Activated CD8-positive, alpha-beta memory T cell treated with anti-CD3 and anti-CD28 coated beads, Interleukin-2, amount 10 ng/mL, durations not matched to agents 7 days and 5 days (primary cell): ENCODE results near the gene STRN4. TPM values are rescaled to one million over a fixed set of nuclear protein-coding genes. Genes with fewer than 3 reads are reported as not detected.
"Not testable (repeated sequence)": the region's sequence is repeated elsewhere in the genome, so short reads cannot be mapped to it uniquely, and the experiment has no call there.

ENCODE experiments used
- ATAC-seq: fragments of 150-1000 bp; cut with Tn5 transposase; one replicate; pipeline ENCODE4 v1.10.0; 2021; ENCODE audit warnings: moderate library complexity
- CTCF ChIA-PET: fragments of 350-600 bp; sonication (Branson Sonifier 250); formaldehyde crosslinking; loops from one replicate; lab custom pipeline; 2021; ENCODE audit warnings: antibody characterized with exemption; lab: Charles Lee
- DNase-seq: peaks from one replicate; pipeline ENCODE4 v3.0.0-alpha.2; 2020
- H3K27ac Mint-ChIP-seq: one replicate; pipeline ENCODE4 v1.8.0; 2021; ENCODE audit warnings: mild to moderate bottlenecking, mixed read lengths
- H3K27me3 Mint-ChIP-seq: one replicate; pipeline ENCODE4 v1.8.0; 2021; ENCODE audit warnings: mixed read lengths
- H3K36me3 Mint-ChIP-seq: one replicate; pipeline ENCODE4 v1.8.0; 2021; ENCODE audit warnings: mild to moderate bottlenecking, mixed read lengths
- H3K4me1 Mint-ChIP-seq: one replicate; pipeline ENCODE4 v1.8.0; 2021; ENCODE audit warnings: mixed read lengths
- H3K4me3 Mint-ChIP-seq: one replicate; pipeline ENCODE4 v1.8.0; 2021; ENCODE audit warnings: mild to moderate bottlenecking, moderate library complexity, mixed read lengths
- H3K9me3 Mint-ChIP-seq: one replicate; pipeline ENCODE4 v1.8.0; 2022; ENCODE audit warnings: low read depth, mixed read lengths
- total RNA-seq, 2 experiments: library from RNA; stranded (reverse); gene quantifications; one replicate each; pipeline ENCODE4 v1.2.3, GENCODE V29; 2021

STRN4 gene
- total RNA-seq, 2 experiments from 2014 or later: 93.0 to 95.8 TPM

DNA sequence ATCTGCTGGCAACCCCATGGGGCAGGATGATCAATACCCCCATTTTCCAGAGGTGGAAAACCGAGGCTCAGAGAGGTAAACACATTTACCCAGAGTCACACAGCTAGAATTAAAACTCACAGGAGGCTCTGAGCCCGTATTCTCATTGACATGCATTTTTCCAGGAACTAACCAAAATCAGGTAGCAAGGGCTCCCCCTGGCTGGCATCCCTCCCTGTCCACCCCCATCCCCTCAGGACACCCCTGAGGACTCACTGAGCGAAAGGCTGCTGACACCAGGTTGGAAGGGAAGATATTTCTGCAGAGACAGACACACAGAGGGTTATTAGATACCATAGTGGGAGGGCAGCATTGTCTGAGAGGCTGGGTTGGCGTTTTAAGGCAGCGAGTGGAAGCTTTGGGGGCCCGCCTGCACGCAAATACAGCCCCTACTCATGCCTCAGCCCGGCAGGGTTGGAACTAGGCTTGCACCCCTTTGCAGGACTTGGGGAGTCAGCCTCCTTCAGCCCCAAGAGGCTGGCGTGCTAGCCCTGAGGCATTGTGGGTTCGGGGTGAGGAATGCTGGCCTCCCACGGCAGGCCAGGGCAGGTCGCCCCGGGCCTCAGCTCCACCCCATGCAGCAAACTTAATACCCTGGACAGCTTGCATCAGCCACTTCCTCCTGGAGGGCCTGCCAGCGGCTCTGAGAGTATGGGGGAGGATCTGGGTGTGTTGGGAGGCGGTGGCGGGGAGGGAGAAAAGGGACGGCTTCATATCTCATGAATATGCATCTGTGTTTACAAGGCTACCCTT is 38.2 kb upstream of the STRN4 start:
- Mint-ChIP-seq H3K36me3 (peaks cover 61% of the 10 kb centered on the region), H3K4me1 (peaks cover 51% of the 10 kb centered on the region)

DNA sequence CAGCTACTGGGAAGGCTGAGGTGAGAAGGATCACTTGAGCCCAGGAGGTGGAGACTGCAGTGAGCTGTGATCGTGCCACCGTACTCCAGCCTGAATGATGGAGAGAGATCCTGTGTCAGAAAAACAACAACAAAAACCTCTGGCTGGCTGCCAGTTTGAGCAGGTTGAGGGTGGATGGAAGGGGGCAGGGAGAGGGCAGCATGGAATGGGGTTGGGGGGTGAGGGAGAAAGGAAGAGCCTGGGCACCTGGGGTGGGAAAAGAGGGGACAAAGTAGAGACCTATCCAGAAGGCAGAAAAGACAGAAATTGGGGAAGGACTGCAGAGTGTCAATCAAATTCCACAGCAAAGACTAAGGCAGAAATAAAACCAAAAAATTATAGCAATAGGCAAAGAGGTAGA is 37.4 kb upstream of the STRN4 start:
- H3K36me3 Mint-ChIP-seq: peaks cover 66% of the 10 kb centered on the region
- peak overlapping the region; percentile 97 for H3K27ac Mint-ChIP-seq
- H3K27me3 Mint-ChIP-seq: no peaks in the 10 kb centered on the region
- peaks cover 50% of the 10 kb centered on the region for H3K4me1 Mint-ChIP-seq
- CTCF ChIA-PET: interaction anchor here (0.7 to 7.3 kb wide), 11 partner anchors 15 to 202 kb away, joined by 3 to 77 read pairs (median 11); no protein-coding TSS in a partner anchor
- no peaks in the 10 kb centered on the region for H3K9me3 Mint-ChIP-seq
- DNase-seq (no peak), ATAC-seq (no peak)
- peak overlapping the region; percentile 90 for H3K4me3 Mint-ChIP-seq

More for the DNA sequence above, 38.2 kb upstream of the STRN4 start:
- Mint-ChIP-seq H3K9me3 (no peaks in the 10 kb centered on the region), H3K27me3 (no peaks in the 10 kb centered on the region), H3K27ac (peak overlapping the region; percentile 97), H3K4me3 (peak overlapping the region; percentile 90)
- CTCF ChIA-PET: interaction anchor here (0.5 to 7.3 kb wide), 20 partner anchors 16 to 322 kb away, joined by 3 to 77 read pairs (median 4); no protein-coding TSS in a partner anchor
- ATAC-seq: peak; percentile 40
- DNase-seq: peak; percentile 92

DNA sequence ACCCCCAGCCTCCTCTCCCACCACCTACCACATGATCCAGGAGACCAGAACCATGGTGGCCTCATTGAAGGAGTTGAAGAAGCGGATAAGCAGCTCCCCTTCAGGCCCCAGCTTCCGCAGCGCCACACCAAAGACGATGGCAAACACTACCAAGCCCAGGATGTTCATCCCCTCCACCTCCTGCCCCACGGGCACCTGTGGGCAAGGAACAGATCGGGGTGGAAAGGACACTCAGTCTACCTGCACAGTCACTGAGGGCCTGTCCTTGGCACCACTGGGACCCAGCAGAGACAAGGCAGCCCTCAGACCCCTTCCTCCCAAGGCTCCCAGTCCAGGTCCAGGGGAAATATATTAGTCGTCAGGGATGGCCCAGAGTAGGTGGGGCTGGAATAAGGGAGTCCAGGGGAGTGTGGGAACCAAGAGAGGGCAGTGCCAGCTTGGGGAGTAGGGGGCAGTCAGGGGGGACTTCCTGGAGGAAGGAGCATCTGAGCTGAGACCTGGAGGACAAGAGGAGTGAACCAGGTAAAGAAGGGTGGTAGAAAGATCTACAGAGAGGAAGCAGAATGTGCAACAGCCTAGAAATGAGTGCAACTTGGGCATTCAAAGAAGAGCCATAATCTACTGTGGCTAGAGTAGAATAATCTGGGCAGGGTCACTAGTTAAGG is 36.2 kb upstream of the STRN4 start:
- ATAC-seq: no peak
- Mint-ChIP-seq H3K4me3 (peak overlapping the region; percentile 90), H3K27ac (peak overlapping the region; percentile 71), H3K27me3 (no peaks in the 10 kb centered on the region), H3K9me3 (no peaks in the 10 kb centered on the region), H3K36me3 (peaks cover 77% of the 10 kb centered on the region), H3K4me1 (peaks cover 55% of the 10 kb centered on the region)
- no peak for DNase-seq
- CTCF ChIA-PET: interaction anchor here (2.6 to 7.3 kb wide), 4 partner anchors 14 to 58 kb away, joined by 14 to 58 read pairs (median 22); no protein-coding TSS in a partner anchor

DNA sequence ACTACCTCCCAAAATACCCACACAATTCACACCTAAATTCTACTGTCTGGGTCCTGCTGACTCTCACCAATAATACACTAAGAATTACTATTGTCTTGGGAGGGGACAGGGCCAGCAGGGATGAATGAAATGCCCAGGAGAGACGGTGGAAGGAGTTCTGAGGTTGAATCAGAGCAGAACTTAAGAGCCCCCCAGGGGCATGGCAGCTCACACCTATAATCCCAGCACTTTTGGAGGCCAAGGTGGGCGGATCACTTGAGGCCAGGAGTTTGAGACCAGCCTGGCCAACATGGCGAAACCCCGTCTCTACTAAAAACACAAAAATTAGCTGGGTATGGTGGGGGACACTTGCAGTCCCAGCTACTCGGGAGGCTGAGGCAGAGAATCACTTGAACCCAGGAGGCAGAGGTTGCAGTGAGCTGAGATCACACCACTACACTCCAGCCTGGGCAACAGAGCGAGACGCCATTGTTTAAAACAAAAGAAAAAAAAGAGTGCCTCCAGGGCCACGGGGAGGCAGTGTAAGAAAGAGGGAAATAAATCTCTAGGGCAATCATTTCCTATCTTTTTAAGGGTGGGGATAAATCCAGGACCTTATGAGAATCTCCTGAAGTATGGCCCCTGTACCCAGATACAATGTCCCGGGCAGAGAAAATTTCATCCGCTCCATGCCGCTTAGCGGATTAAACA is 31.9 kb upstream of the STRN4 start:
- H3K9me3 Mint-ChIP-seq, ATAC-seq, H3K4me3 Mint-ChIP-seq, DNase-seq, H3K27me3 Mint-ChIP-seq: not testable (repeated sequence)
- H3K36me3 Mint-ChIP-seq: peaks cover 65% of the 10 kb centered on the region
- CTCF ChIA-PET: interaction anchor here (1.1 to 2.6 kb wide), 2 partner anchors 11 to 24 kb away, joined by 3 to 13 read pairs; no protein-coding TSS in a partner anchor
- peaks cover 51% of the 10 kb centered on the region for H3K4me1 Mint-ChIP-seq
- H3K27ac Mint-ChIP-seq: peak overlapping the region; percentile 54

DNA sequence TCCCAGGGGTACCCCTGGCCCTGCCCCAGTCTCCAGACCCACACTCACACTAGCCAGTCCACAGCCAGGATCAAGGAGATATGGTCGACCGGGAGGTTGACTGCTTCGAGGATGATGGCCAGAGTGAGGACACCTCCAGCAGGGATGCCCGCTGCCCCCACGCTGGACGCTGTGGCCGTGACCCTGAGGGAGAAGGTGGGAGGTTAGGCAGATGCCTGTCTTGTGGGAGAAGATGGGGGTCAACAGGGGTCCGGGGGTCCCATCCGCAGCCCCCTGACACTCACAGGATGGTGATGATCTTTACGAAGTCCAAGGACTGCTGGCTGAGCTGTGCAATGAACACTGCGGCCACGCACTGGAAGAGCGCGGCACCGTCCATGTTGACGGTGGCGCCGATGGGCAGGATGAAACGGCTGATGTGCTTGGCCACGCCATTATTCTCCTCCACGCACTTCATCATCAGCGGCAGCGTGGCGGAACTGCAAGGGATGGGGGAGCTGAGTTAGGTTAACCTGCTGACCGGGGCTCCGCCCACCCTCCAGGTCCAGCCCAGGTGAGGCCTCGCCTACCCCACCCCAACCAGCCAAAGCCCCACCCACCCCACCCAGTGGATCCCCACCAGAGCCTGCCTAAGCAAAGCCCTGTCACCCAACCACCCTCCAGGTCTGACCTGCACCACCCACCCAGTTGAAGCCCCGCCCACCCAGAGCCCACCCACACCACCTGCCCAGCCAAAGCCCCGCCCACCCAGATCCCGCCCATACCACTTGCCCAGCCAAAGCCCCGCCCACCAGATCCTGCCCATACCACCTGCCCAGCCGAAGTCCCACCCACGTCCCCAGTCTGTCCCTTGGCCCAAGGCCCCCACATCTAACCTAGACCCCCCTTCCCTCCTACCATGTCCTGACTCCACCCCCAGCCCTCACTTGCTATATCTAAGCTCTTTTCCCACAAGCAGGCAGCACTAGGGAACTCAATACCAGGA is 31.0 kb upstream of the STRN4 start:
- no peak for ATAC-seq
- Mint-ChIP-seq H3K27me3 (no peaks in the 10 kb centered on the region), H3K4me1 (peaks cover 42% of the 10 kb centered on the region)

GRCh38 chr19:46775642-46776258 is 29.5 kb upstream of the STRN4 start:
- H3K27me3 Mint-ChIP-seq: no peaks in the 10 kb centered on the region
- DNase-seq (no peak), ATAC-seq (no peak)
- H3K4me3 Mint-ChIP-seq: no peak overlapping the region
- H3K4me1 Mint-ChIP-seq: peaks cover 32% of the 10 kb centered on the region
- peaks cover 45% of the 10 kb centered on the region for H3K36me3 Mint-ChIP-seq
- CTCF ChIA-PET: interaction anchor here (1.7 kb wide), 1 partner anchor 65 kb away, joined by 5 read pairs; no protein-coding TSS in a partner anchor
- H3K27ac Mint-ChIP-seq: no peak overlapping the region
- H3K9me3 Mint-ChIP-seq: no peaks in the 10 kb centered on the region

More for the DNA sequence above, 31.0 kb upstream of the STRN4 start:
- CTCF ChIA-PET: interaction anchor here (1.7 to 2.6 kb wide), 2 partner anchors 10 to 63 kb away, joined by 5 to 13 read pairs; no protein-coding TSS in a partner anchor
- H3K27ac Mint-ChIP-seq: peak overlapping the region; percentile 18
- no peaks in the 10 kb centered on the region for H3K9me3 Mint-ChIP-seq
- H3K4me3 Mint-ChIP-seq: no peak overlapping the region
- no peak for DNase-seq
- peaks cover 56% of the 10 kb centered on the region for H3K36me3 Mint-ChIP-seq

DNA sequence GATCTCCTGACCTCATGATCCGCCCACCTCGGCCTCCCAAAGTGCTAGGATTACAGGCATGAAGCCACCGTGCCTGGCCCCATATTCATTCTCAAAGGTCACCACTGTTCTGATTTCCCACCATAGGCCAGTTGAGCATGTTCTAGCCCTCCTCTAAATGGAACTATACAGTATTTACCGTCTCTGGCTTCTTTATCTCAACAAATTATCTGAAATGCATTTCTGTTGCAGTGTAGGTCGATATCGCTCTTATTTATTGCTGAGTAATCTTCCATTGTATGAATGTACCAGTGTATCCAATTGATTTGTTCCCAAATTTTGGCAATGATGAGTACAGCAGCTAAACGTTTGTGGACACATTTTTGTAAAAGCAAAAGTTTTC is 26.8 kb upstream of the STRN4 start:
- ATAC-seq (no peak), DNase-seq (no peak)
- H3K4me1 Mint-ChIP-seq: peaks cover 15% of the 10 kb centered on the region
- peaks cover 29% of the 10 kb centered on the region for H3K36me3 Mint-ChIP-seq
- H3K27ac Mint-ChIP-seq: no peak overlapping the region
- no peak overlapping the region for H3K4me3 Mint-ChIP-seq
- H3K27me3 Mint-ChIP-seq: no peaks in the 10 kb centered on the region
- CTCF ChIA-PET: interaction anchor here (0.7 to 1.5 kb wide), 5 partner anchors 13 to 67 kb away, joined by 3 to 4 read pairs (median 3); no protein-coding TSS in a partner anchor
- H3K9me3 Mint-ChIP-seq: no peaks in the 10 kb centered on the region

GRCh38 chr19:46772170-46773017 is 26.1 kb upstream of the STRN4 start:
- CTCF ChIA-PET: interaction anchor here (0.7 to 1.5 kb wide), 5 partner anchors 14 to 68 kb away, joined by 3 to 4 read pairs (median 3); no protein-coding TSS in a partner anchor
- Mint-ChIP-seq H3K4me1 (peaks cover 13% of the 10 kb centered on the region), H3K4me3 (no peak overlapping the region), H3K27me3 (no peaks in the 10 kb centered on the region), H3K9me3 (no peaks in the 10 kb centered on the region), H3K27ac (no peak overlapping the region), H3K36me3 (peaks cover 24% of the 10 kb centered on the region)
- no peak for DNase-seq
- ATAC-seq: no peak

DNA sequence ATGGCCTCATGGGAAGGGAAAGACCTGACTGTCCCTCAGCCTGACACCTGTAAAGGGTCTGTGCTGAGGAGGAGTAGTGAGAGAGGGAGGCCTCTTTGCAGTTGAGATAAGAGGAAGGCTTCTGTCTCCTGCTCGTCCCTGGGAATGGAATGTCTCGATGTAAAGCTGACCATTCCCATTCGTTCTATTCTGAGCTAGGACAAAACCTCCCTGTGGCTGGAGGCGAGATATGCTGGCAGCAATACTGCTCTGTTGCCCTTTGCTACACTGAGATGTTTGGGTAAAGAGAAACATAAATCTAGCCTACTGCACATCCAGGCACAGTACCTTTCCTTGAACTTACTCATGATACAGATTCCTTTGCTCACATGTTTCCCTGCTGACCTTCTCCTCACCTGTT is 22.5 kb upstream of the STRN4 start:
- H3K36me3 Mint-ChIP-seq, H3K27me3 Mint-ChIP-seq, H3K4me1 Mint-ChIP-seq, H3K4me3 Mint-ChIP-seq, H3K9me3 Mint-ChIP-seq, ATAC-seq, DNase-seq, H3K27ac Mint-ChIP-seq: not testable (repeated sequence)
- CTCF ChIA-PET: interaction anchor here (1.3 to 5.7 kb wide), 4 partner anchors 14 to 72 kb away, joined by 3 to 58 read pairs (median 37); no protein-coding TSS in a partner anchor

- Mint-ChIP-seq H3K9me3 (no peaks in the 10 kb centered on the region), H3K36me3 (no peaks in the 10 kb centered on the region), H3K4me3 (no peak overlapping the region), H3K27ac (no peak overlapping the region), H3K4me1 (peaks cover 4% of the 10 kb centered on the region), H3K27me3 (no peaks in the 10 kb centered on the region)
- CTCF ChIA-PET: interaction anchor here (0.6 to 5.7 kb wide), 29 partner anchors 9 to 418 kb away, joined by 3 to 58 read pairs (median 5); partner anchors contain the start of gene SLC1A5
- peak; percentile 81 for ATAC-seq
- DNase-seq: peak; percentile 77
Observed at GRCh38 chr19:46766569-46767317, 20.5 kb upstream of the STRN4 start.
